K562 (cell line): ENCODE results near the gene ZCCHC24. TPM values are rescaled to one million over a fixed set of nuclear protein-coding genes. Genes with fewer than 3 reads are reported as not detected.

Source experiments
- ARID1B ChIP-seq: fragments of 450-650 bp; IDR thresholded peaks from 2 replicates; pipeline ENCODE4 v1.6.1; 2016; ENCODE audit warnings: antibody characterized with exemption, mild to moderate bottlenecking, inconsistent platforms
- CBX1 ChIP-seq: sonication (generic); IDR thresholded peaks from 2 replicates; pipeline ENCODE4 v1.6.1; 2016; ENCODE audit warnings: antibody characterized with exemption, low read depth, mild to moderate bottlenecking
- CC2D1A ChIP-seq: fragments of 450-650 bp; IDR thresholded peaks from 2 replicates; pipeline ENCODE4 v1.6.1; 2017; ENCODE audit warnings: mild to moderate bottlenecking
- CEBPB ChIP-seq: fragments of 450-650 bp; IDR thresholded peaks from 2 replicates; pipeline ENCODE4 v1.6.1; 2016; ENCODE audit warnings: missing genetic modification characterization, missing compliant biosample characterization
- CREBBP ChIP-seq: IDR thresholded peaks from one replicate; pipeline ENCODE4 v1.6.1; 2012; ENCODE audit warnings: low read depth, mild to moderate bottlenecking, control low read depth, inconsistent platforms, low read length
- GATAD2A ChIP-seq: fragments of 450-650 bp; IDR thresholded peaks from 2 replicates; pipeline ENCODE4 v1.6.1; 2017
- HCFC1 ChIP-seq: IDR thresholded peaks from 2 replicates; pipeline ENCODE4 v1.6.1; 2012; ENCODE audit warnings: low read depth, low read length, improper control_type of control experiment
- HDAC8 ChIP-seq: fragments of 450-650 bp; IDR thresholded peaks from 2 replicates; pipeline ENCODE4 v1.6.1; 2016; ENCODE audit warnings: mild to moderate bottlenecking, missing genetic modification characterization, moderate library complexity, missing compliant biosample characterization
- NFE2L1 ChIP-seq: fragments of 450-650 bp; IDR thresholded peaks from 2 replicates; pipeline ENCODE4 v1.6.1; 2016; ENCODE audit warnings: missing genetic modification characterization, low read depth, mild to moderate bottlenecking, missing compliant biosample characterization, moderate library complexity, borderline replicate concordance
- NFXL1 ChIP-seq: fragments of 450-650 bp; formaldehyde crosslinking; IDR thresholded peaks from 2 replicates; pipeline ENCODE4 v1.4.0; 2021; ENCODE audit warnings: mild to moderate bottlenecking
- RBFOX2 ChIP-seq: fragments of 200-400 bp; formaldehyde crosslinking; IDR thresholded peaks from 2 replicates; pipeline ENCODE4 v1.6.1; 2017; ENCODE audit warnings: low read depth, mild to moderate bottlenecking, low read length, moderate library complexity
- RBM15 ChIP-seq: fragments of 200-400 bp; formaldehyde crosslinking; IDR thresholded peaks from 2 replicates; pipeline ENCODE4 v1.6.1; 2018; ENCODE audit warnings: mild to moderate bottlenecking, low read length, moderate library complexity; ENCODE audit not compliant: insufficient read depth
- SMC3 ChIP-seq: conservative IDR thresholded peaks from 2 replicates; pipeline ENCODE4 v1.6.1; 2011; ENCODE audit warnings: low read depth, low read length, improper control_type of control experiment; ENCODE audit not compliant: insufficient read depth
- TCF7 ChIP-seq: sonication (generic); IDR thresholded peaks from 2 replicates; pipeline ENCODE4 v1.6.1; 2016; ENCODE audit warnings: antibody characterized with exemption, borderline replicate concordance
- ZBTB8A ChIP-seq: fragments of 450-650 bp; IDR thresholded peaks from 2 replicates; pipeline ENCODE4 v1.6.1; 2018; ENCODE audit warnings: mild to moderate bottlenecking, moderate library complexity; ENCODE audit not compliant: partially characterized antibody
- ZFP1 ChIP-seq: fragments of 450-650 bp; formaldehyde crosslinking; IDR thresholded peaks from 2 replicates; pipeline ENCODE4 v1.4.0; 2020; ENCODE audit warnings: mild to moderate bottlenecking, mixed read lengths
- ZNF347 ChIP-seq: fragments of 450-650 bp; formaldehyde crosslinking; IDR thresholded peaks from 2 replicates; pipeline ENCODE4 v1.4.0; 2020; ENCODE audit warnings: low read depth, mild to moderate bottlenecking, moderate library complexity
- ZZZ3 ChIP-seq: fragments of 450-650 bp; IDR thresholded peaks from 2 replicates; pipeline ENCODE4 v1.6.1; 2016; ENCODE audit warnings: antibody characterized with exemption, mild to moderate bottlenecking, moderate library complexity
- polyA plus RNA-seq, 8 experiments: library from polyadenylated mRNA; depleted of rRNA in 4 of 8; stranded (reverse) in 5 of 8; unstranded in 3 of 8; fragments of >200 nt; fragmentation: Nextera tagmentation in 2 of 8; fragmentation: Illumina TruSeq in 1 of 8; extraction: Ambion mirVana in 2 of 8; extraction: Trizol in 1 of 8; gene quantifications; 2 replicates each; pipeline versions ENCODE4 v1.2.1 to v1.2.3, GENCODE V29; 2011 to 2014; ENCODE audit warnings: inconsistent platforms in 1 of 8, missing spikeins in 1 of 8
- total RNA-seq, 7 experiments: library from RNA; depleted of rRNA in 6 of 7; stranded (reverse); fragments of >200 nt in 6 of 7; fragmentation: Illumina TruSeq in 2 of 7; extraction: Trizol in 2 of 7; gene quantifications; 2 replicates each; pipeline versions ENCODE4 v1.2.1 to v1.2.3, GENCODE V29; 2011 to 2021; ENCODE audit warnings: low replicate concordance in 1 of 7
- TF ChIP-seq, protein P1 (sequence below): fragments of 200-800 bp; sonication (Bioruptor generic); IDR thresholded peaks from 2 replicates; pipeline ENCODE4 v1.6.1; 2016; ENCODE audit warnings: missing genetic modification characterization, missing compliant biosample characterization
- TF ChIP-seq, protein P2 (sequence below): sonication (generic); formaldehyde crosslinking; IDR thresholded peaks from 2 replicates; pipeline ENCODE4 v1.8.0; 2022; ENCODE audit warnings: mild to moderate bottlenecking, missing genetic modification reagents
- TF ChIP-seq, protein P3 (sequence below): fragments of 450-650 bp; formaldehyde crosslinking; IDR thresholded peaks from 2 replicates; pipeline ENCODE4 v1.4.0; 2020; ENCODE audit warnings: mild to moderate bottlenecking

ZCCHC24 gene
- total and polyA plus RNA-seq, 9 of the 15 experiments (the other 6 are each of a cell fraction or from before 2014, with no cell fraction given): 0.84 to 11.0 (median 4.6) TPM

DNA sequence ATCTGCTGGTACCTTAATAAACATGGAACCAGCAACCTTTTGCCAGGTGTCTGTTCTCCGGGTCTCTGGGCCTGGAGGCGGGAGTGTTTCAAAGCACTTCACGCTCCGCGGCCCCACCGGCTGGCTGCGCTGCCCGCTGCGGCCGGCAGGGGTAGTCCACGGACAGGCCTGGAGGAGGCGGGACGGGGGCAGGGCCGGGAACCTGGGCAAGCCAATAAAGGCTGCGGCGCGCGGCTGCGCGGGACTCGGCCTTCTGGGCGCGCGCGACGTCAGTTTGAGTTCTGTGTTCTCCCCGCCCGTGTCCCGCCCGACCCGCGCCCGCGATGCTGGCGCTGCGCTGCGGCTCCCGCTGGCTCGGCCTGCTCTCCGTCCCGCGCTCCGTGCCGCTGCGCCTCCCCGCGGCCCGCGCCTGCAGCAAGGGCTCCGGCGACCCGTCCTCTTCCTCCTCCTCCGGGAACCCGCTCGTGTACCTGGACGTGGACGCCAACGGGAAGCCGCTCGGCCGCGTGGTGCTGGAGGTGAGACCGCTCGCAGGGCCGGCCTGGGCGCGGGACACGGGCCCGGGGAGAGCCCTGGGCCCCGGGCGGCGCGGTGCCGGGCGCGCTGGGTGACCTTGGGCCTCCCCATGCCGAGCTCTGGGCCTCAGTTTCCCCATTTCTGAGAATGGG lies 98.1 kb downstream of the ZCCHC24 start, which contains the start of gene PPIF (continued):
- TF ChIP-seq SMC3 (peak; percentile 65), GATAD2A (no peak), ZNF347 (CRISPR knock-in tag) (no peak), ZBTB8A (no peak), CEBPB (no peak), NFE2L1 (tag) (no peak), CREBBP (no peak), ARID1B (no peak), ZZZ3 (no peak), RBM15 (no peak), CBX1 (no peak; the same call in 1 of the 2 replicates), HDAC8 (tag) (0 out of 2 replicates have a peak, but pooled peaks have one; percentile 72), HCFC1 (no peak; the same call in none of the 2 replicates), RBFOX2 (peak; percentile 99), ZFP1 (peak; percentile 42; the same call in 1 of the 2 replicates), TCF7 (peak; percentile 56; the same call in 1 of the 2 replicates), NFXL1 (CRISPR knock-in tag) (no peak), CC2D1A (no peak)
- TF ChIP-seq, protein P1, sequence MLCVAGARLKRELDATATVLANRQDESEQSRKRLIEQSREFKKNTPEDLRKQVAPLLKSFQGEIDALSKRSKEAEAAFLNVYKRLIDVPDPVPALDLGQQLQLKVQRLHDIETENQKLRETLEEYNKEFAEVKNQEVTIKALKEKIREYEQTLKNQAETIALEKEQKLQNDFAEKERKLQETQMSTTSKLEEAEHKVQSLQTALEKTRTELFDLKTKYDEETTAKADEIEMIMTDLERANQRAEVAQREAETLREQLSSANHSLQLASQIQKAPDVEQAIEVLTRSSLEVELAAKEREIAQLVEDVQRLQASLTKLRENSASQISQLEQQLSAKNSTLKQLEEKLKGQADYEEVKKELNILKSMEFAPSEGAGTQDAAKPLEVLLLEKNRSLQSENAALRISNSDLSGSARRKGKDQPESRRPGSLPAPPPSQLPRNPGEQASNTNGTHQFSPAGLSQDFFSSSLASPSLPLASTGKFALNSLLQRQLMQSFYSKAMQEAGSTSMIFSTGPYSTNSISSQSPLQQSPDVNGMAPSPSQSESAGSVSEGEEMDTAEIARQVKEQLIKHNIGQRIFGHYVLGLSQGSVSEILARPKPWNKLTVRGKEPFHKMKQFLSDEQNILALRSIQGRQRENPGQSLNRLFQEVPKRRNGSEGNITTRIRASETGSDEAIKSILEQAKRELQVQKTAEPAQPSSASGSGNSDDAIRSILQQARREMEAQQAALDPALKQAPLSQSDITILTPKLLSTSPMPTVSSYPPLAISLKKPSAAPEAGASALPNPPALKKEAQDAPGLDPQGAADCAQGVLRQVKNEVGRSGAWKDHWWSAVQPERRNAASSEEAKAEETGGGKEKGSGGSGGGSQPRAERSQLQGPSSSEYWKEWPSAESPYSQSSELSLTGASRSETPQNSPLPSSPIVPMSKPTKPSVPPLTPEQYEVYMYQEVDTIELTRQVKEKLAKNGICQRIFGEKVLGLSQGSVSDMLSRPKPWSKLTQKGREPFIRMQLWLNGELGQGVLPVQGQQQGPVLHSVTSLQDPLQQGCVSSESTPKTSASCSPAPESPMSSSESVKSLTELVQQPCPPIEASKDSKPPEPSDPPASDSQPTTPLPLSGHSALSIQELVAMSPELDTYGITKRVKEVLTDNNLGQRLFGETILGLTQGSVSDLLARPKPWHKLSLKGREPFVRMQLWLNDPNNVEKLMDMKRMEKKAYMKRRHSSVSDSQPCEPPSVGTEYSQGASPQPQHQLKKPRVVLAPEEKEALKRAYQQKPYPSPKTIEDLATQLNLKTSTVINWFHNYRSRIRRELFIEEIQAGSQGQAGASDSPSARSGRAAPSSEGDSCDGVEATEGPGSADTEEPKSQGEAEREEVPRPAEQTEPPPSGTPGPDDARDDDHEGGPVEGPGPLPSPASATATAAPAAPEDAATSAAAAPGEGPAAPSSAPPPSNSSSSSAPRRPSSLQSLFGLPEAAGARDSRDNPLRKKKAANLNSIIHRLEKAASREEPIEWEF: no peak
- TF ChIP-seq, protein P2, sequence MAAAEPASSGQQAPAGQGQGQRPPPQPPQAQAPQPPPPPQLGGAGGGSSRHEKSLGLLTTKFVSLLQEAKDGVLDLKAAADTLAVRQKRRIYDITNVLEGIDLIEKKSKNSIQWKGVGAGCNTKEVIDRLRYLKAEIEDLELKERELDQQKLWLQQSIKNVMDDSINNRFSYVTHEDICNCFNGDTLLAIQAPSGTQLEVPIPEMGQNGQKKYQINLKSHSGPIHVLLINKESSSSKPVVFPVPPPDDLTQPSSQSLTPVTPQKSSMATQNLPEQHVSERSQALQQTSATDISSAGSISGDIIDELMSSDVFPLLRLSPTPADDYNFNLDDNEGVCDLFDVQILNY: peak; percentile 83; the same call in 1 of the 2 replicates
- TF ChIP-seq, protein P3, sequence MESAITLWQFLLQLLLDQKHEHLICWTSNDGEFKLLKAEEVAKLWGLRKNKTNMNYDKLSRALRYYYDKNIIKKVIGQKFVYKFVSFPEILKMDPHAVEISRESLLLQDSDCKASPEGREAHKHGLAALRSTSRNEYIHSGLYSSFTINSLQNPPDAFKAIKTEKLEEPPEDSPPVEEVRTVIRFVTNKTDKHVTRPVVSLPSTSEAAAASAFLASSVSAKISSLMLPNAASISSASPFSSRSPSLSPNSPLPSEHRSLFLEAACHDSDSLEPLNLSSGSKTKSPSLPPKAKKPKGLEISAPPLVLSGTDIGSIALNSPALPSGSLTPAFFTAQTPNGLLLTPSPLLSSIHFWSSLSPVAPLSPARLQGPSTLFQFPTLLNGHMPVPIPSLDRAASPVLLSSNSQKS (CRISPR knock-in tag): 0 out of 2 replicates have a peak, but pooled peaks have one; percentile 47
